GM19328 (cell line): ENCODE measurements around the gene CSF3R.
"Not testable (repeated sequence)": the region's sequence is repeated elsewhere in the genome, so short reads cannot be mapped to it uniquely, and the experiment has no call there.

Experiments used
- ATAC-seq: cut with Tn5 transposase; IDR thresholded peaks from one replicate; pipeline ENCODE4 v1.9.1; 2021; ENCODE audit warnings: mild to moderate bottlenecking, moderate library complexity; ENCODE audit not compliant: unreplicated experiment

Gene CSF3R

DNA sequence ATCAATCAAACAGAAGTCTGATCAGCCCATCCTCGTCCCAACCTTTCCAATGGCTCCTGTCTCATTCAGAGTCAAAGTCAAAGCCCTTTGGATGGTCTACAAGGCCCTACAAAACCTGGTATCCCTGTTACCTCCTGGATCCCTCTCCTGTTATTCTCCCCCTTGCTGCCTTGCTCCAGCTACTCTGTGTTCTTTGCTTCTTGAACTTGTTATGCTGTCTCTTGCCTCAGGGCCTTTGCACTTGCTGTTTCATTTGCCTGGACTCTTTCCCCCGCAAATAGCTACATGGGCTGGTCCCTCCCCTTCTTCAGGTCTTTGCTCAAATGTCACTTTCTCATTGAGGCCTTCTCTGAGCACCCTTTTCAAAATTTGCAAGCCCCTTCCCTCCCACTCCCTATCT is 1.4 kb upstream of the CSF3R start:
- no peak for ATAC-seq

DNA sequence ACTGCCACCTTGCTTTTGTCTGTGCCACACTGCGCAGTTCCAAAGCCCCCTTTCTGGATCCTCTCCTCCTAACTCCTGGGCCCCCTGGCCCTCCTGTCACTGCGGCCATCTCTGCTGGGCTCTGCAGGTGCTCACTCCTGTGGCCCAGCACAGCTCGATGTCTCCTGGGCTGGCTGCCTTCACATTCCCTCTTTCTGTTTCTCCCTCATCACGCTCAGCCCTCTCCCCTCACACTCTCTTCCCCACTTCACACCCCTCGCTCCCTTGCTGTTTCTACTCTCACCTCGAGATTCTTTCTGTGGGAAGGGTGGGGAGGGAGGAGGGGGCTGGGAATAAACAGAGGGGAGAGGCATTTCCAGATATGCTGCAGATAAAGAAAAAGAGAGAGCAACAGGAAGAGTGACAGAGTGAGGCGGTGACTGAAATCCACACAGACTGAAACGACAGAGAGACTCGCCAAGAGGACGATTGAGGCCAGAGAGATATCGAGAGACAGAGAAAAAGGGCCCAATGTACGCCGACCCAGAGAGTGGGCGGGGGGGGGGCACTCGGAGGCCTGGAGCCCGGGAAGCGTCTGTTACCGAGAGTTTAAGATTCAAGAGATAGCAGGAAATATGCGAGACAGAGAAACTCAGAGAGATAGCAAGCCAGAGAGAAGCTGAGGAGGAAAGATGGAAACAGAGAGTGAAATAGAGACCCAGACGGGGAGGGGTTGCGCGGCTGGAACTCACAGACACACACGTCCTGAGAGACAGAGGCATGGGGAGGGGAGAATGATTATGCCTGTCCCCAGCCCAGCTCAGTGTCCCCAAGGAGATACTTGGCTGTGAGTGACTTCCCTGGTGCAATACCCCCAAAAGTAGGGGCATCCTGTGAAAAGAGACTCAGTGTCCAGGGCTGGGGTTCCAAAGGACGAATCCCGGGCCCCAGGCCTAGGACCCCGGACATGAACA is 666 bp downstream of the CSF3R start:
- no peak for ATAC-seq

DNA sequence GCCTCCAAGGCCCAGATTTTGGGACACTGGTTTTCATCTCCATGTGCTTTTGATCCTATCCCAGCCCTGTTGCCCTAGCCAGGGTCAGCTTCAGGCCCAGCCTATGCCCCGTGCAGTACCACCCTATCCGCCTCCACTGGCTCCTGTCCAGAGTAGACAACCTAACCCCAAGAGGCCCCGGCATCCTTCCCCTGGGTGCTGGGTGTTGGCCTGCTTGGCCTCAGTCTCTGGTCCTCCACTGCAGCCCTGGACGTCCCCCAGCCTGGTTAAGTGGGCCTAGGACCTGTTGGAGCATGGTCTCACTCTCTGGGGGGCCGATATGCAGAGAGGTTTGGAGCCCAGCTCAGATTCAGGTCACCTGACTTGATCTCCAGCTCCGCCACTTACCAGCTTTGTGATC is 1.6 kb downstream of the CSF3R start:
- no peak for ATAC-seq

DNA sequence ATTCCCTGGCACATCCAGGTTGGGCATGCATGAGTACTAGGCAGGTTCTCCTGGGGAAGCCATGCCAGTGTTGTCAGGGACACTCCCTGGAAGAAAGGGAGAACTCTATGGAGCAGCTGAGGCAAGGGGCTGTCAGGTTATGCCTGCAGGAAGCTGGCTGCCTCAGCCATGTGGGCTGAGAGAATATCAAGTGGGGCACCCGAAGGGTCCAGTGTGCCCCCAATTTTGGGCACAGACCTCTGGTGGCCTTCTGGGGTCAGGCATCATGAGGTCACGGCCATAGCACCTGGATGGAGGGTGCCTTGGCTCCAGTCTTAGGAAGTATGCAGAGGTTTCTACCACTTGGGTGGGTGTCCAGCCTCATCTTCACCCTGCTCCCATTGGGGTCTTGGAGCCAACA is 2.6 kb downstream of the CSF3R start:
- ATAC-seq: no peak

DNA sequence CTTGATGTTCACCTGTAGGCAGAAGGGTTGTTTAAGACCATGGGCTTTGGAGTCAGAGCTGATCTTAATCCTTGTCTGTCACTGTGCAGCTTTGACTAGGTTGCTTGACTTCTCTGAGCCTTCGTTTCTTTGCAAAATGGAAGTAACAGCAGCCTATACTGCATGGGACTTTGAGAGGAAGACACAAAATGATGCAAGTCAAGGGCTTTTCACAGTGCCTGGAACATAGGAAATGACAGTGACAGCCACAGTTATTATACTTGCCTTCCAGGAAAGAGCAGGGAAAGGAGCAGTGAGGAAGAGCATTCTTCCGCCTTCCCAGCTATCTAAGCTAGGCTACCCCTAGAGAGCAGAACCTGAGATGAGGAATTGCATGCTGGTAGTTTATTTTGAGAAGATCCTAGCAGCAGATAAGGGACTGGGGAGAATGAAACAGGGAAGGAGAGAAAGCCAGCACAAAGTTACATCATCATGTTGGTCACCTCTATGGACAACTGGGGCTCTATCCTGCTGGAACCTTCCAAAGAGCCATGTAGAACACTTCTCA is 3.1 kb downstream of the CSF3R start:
- no peak for ATAC-seq

DNA sequence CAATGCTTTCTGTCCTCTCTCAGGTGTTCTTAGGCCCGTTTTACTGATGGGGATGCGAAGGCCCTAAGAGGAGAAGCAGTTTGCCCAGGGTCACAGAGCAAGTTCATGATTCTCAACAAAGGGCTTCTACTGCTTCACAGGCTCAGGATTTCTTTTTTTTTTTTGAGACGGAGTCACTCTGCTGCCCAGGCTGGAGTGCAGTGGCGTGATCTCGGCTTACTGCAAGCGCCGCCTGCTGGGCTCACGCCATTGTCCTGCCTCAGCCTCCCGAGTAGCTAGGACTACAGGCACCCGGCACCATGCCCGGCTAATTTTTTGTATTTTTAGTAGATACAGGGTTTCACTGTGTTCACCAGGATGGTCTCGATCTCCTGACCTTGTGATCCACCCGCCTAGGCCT is 5.1 kb downstream of the CSF3R start:
- ATAC-seq: not testable (repeated sequence)

DNA sequence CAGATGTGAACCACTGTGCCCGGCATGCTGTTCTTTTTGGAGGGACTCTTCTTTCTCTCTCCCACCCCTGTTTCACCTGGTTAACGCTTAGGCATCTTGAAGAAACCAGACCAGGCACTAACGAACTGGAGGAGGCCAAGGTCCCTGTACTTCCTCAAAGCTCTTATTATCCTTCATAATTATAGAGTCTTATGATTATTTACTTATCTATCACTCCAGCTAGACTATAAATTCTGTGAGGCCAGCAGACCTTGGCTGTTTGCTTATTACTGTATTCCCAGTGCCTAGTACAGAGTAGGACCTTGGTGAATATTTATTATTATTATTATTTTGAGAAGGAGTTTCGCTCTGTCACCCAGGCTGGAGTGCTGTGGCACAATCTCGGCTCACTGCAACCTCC is 5.8 kb downstream of the CSF3R start:
- ATAC-seq: no peak

DNA sequence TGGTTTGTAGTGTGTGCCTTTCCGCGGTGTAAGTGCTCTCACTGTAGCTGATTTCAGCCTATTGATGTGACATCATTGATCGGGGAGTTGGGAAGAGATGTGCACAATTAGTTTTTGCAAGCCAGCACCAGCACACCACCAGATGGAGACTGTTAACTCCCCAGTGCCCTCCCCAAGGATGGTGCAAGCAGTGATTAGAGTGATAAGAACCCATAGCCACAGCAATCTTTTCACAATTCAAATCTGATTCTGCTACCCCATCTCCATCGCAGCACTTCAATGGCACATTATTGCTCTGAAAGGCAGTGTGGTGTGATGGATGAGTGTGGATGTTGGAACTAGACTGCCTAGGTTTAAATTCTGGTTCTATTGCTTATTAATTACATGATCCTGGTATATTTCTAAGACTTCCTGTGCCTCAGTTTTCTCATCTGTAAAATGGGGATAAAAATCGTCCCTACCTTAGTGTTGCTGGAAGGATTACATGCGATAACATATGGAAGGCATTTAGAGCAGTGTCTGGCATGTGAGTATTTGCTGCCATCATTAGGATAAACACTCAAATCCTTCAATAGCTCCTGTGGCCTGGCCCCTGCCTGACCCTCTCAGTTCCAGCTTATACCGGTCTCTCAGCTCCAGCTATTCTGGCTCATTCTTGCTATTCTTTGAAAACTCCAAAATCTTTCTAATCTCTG is 6.7 kb downstream of the CSF3R start:
- ATAC-seq: no peak

DNA sequence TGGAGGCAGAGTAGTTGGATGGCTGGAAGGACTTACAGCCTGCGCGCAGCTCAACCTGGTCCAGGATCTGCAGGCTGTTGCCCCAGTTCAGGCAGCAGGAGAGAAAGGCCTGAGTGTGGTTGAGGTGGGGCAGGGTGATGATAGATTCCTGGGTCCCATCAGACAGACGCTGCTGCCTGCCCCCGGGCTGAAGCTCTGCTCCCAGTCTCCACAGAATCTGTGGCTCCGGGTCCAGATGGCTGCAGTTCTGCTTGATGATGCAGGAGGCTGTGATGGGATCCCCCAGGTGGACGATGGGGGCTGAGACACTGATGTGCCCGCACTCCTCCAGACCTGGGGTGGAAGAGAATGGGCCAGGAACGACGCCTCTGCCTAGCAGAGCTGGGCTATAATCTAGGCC is 7.4 kb downstream of the CSF3R start:
- no peak for ATAC-seq

DNA sequence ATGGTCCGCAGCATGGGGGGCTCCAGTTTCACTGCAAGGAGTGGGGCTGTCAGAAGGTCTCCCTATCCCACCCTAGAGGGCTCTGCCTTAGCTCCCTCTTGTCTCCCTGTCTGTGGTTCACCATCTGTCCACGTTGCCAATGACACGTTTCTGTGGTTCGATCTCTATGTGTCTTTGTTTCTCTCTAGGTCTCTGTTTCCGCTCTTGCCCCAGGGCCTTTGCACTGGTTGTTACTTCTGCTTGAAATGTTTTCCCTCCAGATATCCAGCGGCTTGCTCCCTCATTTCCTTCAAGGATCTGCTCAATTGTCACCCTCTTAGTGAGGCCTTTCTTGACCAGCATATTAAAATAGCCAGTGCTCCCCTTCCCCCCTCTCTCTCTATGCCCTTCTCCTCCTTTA is 10.1 kb downstream of the CSF3R start:
- ATAC-seq: no peak

DNA sequence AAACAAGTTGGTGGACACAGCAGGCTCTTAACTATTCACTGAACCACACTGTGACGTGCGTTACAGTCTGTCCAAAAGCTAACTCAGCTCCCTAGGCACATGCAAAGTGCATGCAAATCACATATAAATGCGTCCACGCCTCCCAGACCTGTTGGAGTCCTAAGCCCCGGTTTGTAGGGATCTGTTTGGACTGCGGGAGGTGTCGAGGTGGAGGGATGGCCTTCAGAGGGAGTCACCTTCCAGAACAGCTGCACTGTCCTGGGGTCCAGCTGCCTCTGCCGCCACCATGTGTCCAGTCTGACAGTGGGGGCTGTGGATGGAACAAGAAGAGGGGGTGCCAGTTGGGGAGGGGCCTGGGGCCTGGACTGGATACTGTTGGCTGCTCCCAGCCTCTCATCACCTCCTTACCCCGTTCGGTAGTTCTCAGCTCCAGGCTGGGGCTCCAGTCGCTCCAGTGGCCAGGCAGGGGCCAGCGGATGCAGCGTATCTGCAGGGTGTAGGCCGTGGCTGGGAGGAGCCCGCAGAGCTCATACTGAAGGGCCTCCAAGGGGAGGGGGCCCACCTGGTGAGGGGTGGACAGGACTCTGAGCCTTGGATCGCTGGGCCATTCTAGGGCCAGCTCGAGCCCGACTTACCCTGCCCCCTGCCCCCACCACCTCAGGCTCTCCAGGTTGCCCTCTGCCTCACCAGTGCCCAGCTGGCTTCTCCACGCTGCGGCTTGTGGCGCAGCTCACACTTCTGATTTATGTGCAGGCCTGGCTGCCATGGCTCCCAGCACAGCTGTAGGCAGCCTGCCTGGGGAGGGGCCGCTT is 10.7 kb downstream of the CSF3R start:
- ATAC-seq: no peak

DNA sequence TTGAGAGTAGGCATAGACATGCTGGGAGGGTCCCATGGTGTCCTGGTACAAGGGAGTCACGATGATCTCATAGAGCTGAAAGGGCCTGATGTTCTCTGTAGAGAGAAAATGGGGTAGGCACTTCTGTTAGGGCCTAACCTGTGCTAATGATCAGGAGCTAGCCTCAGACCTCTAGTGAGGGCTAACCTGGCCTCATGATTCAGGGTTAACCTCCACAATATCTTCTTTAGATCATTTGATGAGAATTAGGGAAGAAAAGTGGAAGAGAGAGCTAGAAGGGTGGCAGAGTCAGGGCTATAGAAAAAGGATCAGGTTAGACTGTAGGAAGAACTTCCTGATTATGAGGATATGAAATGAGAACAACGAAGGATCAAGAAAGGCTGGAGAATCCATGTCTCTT is 13.6 kb downstream of the CSF3R start:
- no peak for ATAC-seq

DNA sequence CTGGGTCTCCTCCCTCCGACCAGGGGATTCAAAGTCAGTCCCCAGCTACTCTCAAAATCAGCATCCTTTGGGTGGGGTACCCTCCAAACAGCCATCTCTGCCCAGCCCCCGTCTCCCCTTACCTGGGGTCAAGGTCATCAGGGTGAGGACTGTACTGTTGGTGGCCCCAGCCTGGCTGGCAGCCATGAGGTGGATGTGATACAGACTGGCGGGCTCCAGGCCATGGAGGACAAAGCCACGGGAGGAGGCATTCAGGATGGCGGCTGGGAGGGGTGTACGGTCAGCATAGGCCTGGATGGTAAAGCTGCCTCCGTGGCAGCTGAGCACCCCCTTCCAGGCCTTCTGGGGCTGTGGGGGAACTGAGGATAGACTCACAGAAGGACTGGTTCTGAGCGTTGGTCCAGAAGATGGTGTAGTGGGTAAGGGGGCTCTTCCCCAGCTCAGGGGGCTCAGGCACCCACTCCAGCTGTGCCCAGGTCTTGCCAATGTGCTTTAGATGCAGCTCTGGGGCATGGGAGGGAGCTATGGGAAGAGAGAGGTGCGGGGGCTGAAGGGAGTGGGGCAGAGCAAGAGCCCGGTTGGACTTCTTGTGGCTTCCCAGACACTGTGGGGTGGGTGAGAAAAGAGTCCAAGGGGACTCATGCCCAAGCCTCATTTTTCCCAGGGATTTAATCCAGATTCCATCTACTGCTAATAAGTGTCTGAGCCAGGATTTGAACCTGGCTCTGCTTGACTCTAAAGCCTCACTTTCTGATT is 14.8 kb downstream of the CSF3R start:
- ATAC-seq: no peak

DNA sequence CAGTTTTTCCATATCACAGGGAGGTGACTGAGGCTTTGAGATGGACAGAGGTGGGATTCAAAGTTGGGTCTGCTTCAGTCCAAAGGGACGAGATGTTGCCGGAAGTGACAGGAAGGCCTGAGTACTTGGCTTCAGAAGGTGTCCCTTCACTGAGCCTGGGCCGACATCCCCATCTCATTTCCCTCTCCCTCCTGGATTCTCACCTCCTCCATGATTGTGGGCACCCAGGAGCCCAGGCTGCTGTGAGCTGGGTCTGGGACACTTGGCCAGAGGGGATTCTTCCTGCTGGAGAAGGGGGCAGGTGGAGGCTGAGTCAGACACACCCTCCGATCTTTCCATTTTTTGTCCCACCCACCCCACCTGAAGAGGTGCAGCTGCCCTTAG is 15.7 kb downstream of the CSF3R start:
- no peak for ATAC-seq

DNA sequence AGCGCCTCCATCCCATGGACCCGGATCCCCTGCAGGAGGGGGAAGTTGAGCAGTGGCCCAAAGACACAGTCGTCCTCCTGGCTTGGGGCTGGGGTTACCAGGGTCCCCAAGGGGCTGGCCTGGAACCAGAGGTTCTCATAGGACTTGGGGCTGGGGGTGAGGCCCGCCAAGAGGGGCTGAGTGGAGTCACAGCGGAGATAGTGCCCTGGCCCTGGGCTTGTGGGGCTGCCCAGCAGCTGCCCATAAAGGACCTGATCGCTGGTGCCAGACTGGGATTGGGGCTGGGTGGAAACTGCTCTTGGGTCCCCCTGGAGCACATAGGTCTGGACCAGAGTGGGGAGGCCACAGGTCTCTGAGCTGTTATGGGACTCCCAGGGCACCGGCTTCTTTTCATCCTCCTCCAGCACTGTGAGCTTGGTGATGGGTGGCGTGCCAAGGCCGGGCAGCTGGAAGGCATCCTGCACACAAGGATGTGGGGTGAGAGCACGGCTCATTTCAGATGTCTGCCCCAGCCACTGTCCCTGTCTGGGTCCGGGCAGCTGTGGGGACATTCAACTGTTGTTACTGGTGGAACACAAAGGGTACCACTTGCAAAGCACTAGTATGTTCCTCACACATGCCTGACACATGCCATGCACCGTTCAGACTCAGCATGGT is 16.2 kb downstream of the CSF3R start:
- ATAC-seq: no peak

DNA sequence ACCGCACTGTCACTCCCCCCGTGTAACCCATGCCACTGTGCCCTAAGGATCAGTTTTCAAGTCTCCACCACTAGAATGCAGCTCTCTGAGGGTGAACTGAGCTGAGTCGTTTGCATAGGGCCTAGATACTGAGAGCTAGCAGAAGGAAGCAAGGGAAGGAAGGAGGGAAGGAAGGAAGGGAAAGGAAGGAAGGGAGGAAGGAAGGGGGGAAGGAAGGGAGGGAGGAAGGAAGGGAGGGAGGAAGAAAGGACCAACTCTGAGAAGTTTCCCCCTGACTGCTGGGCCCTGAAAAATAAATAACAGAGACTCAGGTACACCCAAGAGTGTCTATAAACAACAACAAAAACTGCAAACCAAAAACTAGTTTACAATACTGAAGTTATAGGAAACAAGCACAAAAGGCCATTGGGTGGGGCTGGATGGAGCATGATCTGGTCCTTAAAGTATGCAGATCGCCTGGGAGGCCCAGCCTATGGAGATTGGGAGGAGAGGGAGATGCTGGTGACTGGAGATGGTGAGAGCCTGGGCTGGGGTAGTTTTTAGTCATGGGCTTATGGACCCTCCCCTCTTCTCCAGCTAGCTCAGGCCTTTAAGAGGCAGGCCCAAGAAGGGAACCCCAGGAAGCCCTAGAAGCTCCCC is 16.9 kb downstream of the CSF3R start:
- no peak for ATAC-seq

DNA sequence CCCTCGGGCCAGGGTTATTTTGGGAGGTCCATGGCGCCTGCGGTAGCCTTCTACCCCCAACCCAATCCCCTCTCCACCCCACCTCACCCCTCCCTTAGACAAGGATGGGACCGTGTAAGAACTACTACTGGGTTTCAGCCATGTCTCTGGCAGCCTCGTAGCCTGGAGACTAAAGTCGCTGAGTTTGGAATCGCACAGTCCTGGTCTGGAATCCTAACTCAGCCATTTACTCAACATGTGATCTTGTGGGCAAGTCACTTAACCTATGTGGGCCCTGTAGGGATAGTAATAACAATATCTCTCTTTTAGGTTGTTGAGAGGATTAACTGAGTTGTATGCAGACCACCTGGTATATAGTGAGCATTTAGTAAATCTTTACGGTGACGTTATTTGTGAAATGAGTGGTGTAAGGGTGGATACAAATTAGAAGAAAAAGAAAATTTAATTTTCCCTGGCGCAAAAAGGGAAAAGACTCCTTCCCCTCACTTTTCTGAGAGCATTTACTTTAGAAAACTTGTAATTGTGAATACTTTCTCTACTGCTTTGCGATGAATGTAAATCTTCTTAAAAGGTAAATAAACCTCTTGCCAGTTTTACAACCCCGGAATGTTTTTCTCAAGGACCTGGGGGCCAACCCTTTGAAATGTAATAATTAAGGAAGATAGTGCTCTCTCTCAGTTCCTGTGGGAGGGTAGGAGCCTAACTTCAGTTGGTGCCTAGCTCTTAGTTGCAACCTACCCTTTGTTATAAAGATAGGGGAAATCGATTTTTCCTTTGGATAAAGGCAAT is 17.9 kb downstream of the CSF3R start:
- peak; percentile 18 for ATAC-seq

DNA sequence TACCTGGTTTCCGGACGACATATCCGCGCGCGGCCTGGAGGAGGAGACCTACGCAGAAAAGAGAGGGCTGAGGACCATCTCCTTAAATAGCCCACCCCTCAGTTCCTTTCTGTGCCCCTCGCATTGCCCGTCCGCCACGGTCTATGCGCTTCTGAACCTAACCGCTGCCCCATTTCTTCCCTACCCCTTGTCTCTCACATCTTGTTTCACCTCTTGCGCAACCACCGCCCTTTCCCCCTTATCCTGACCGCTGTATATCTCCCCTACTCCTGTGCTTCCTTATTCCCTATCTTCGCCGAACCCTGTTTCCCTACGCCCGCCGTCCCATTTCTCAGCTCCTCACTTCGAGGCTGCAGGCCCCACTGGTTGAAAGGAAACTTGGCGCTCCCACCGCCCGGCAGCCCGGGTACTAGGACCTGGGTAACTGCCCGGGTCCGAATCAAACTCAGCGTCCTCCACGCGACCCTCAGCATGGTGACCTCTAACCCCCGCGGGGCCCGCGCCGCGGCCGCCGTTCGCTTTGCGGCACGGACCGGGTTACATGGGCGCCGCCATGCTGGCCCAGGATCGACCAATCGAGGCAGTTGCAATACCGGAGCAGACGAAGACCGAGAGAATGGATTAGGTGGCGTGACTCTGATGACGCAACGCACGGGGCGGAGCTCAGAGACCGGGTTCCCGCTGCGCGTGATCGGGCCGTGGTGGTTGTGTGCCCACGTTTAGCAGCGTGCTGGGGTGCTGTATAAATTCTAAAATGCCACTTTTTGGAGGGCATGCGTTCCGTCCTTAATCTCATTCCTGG is 18.7 kb downstream of the CSF3R start, which contains the start of gene MRPS15:
Gene MRPS15, minus strand, starts transcription at position 582 of the 802 bp plus-strand sequence. Its CDS starts 109 bp downstream, at position 473.
- peak; percentile 87 for ATAC-seq
